Transverse colon (tissue), 3 donors: ENCODE results near the gene NTMT1.

Experiments
- CTCF ChIP-seq, 5 experiments: fragments of 200-600 bp in 3 of 5; fragments of 450-650 bp in 2 of 5; sonication (generic) in 3 of 5; IDR thresholded peaks; 1 replicate in 2 of 5; 2 replicates in 3 of 5; pipeline ENCODE4 v1.5.1; 2016 to 2017; ENCODE audit warnings: antibody characterized with exemption in 5 of 5, inconsistent platforms in 3 of 5, mild to moderate bottlenecking in 2 of 5, moderate library complexity in 1 of 5
- POLR2A ChIP-seq: fragments of 450-650 bp; IDR thresholded peaks from one replicate; pipeline ENCODE4 v1.6.1; 2016; ENCODE audit warnings: antibody characterized with exemption, mild to moderate bottlenecking, moderate library complexity

GRCh38 chr9:129644902-129645301, 18.9 kb downstream of the NTMT1 start:
- TF ChIP-seq POLR2A (no peak), CTCF (IDR thresholded peaks at IDR 0.05) (no peak)
